ENCODE data around the gene CCN6. TPM values are rescaled to one million over a fixed set of nuclear protein-coding genes. Genes with fewer than 3 reads are reported as not detected.

The CCN6 gene
- total RNA-seq, 1 experiment from 2014 or later, result not detected

DNA sequence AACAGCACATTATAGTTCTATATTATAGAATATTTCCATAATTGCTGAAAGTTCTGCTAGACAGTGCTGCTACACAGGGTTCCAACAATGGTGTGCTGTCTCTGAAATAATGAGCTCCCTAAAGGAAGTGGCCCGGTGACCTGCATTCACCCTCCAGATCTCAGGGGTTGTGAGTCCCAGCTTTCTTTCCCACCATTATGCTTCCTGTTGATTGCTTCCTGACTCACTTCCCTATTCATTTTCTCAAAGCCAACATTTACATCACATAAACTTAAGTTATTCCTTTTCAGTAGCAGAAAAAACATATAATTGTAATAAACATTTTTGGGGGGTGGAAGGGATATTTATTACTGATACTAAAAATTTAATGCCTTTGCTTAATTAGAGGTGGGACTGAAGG is 12.9 kb upstream of the CCN6 start:
- no peaks in the 10 kb centered on the region for H3K27me3 Mint-ChIP-seq (ENCODE audit: insufficient read depth, unreplicated experiment)
- TF ChIP-seq, protein P1, sequence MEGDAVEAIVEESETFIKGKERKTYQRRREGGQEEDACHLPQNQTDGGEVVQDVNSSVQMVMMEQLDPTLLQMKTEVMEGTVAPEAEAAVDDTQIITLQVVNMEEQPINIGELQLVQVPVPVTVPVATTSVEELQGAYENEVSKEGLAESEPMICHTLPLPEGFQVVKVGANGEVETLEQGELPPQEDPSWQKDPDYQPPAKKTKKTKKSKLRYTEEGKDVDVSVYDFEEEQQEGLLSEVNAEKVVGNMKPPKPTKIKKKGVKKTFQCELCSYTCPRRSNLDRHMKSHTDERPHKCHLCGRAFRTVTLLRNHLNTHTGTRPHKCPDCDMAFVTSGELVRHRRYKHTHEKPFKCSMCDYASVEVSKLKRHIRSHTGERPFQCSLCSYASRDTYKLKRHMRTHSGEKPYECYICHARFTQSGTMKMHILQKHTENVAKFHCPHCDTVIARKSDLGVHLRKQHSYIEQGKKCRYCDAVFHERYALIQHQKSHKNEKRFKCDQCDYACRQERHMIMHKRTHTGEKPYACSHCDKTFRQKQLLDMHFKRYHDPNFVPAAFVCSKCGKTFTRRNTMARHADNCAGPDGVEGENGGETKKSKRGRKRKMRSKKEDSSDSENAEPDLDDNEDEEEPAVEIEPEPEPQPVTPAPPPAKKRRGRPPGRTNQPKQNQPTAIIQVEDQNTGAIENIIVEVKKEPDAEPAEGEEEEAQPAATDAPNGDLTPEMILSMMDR (IDR thresholded peaks at IDR 0.05; ENCODE audit: unreplicated experiment), result no peak
- no peak for DNase-seq (ENCODE audit: unreplicated experiment)
- H3K4me1 Mint-ChIP-seq (ENCODE audit: insufficient read depth, unreplicated experiment), result peaks cover 6% of the 10 kb centered on the region
- no peaks in the 10 kb centered on the region for H3K9me3 Mint-ChIP-seq (ENCODE audit: unreplicated experiment)
- no TSS peak for BruUV-seq (replicated peaks)
- POLR2A ChIA-PET, result no interaction called here
- H3K36me3 Mint-ChIP-seq (ENCODE audit: insufficient read depth, unreplicated experiment), result no peaks in the 10 kb centered on the region
- no peak overlapping the region for H3K27ac Mint-ChIP-seq (ENCODE audit: low read depth, unreplicated experiment)
- CTCF ChIA-PET, result interaction anchor here (0.6 to 6.5 kb wide), 15 partner anchors 9 to 1030 kb away, joined by 3 to 136 read pairs (median 4); a partner anchor contains a TSS
- intact Hi-C loops (cut with micrococcal nuclease), result loop anchor here (5.0 kb wide), 1 partner anchor 679 kb away; no protein-coding TSS in a partner anchor
- no peak overlapping the region for H3K4me3 Mint-ChIP-seq (ENCODE audit: unreplicated experiment)

DNA sequence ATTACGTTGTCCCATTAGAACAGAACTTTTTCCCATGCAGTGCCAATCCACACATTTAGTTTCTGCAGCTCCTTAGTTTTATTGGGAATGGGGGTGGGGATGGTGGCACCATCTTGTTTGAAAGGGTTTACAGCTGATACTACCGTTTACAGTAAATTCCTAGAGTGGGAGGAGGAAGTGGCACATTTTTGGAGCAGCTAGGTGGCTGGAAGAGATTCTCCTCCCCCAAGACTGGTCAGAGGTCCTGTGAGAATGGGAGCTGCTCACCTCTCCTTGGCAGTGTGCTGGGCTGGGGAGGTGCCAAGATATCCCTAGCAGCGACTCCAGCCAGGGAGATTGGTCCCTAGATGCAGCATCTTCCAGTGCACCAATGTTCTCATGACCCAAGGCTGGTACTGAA is 12.4 kb upstream of the CCN6 start:
- CTCF ChIA-PET, result interaction anchor here (0.6 to 6.5 kb wide), 32 partner anchors 9 to 1521 kb away, joined by 3 to 136 read pairs (median 4); partner anchors contain the start of gene CCN6
- no peak overlapping the region for H3K27ac Mint-ChIP-seq (ENCODE audit: low read depth, unreplicated experiment)

DNA sequence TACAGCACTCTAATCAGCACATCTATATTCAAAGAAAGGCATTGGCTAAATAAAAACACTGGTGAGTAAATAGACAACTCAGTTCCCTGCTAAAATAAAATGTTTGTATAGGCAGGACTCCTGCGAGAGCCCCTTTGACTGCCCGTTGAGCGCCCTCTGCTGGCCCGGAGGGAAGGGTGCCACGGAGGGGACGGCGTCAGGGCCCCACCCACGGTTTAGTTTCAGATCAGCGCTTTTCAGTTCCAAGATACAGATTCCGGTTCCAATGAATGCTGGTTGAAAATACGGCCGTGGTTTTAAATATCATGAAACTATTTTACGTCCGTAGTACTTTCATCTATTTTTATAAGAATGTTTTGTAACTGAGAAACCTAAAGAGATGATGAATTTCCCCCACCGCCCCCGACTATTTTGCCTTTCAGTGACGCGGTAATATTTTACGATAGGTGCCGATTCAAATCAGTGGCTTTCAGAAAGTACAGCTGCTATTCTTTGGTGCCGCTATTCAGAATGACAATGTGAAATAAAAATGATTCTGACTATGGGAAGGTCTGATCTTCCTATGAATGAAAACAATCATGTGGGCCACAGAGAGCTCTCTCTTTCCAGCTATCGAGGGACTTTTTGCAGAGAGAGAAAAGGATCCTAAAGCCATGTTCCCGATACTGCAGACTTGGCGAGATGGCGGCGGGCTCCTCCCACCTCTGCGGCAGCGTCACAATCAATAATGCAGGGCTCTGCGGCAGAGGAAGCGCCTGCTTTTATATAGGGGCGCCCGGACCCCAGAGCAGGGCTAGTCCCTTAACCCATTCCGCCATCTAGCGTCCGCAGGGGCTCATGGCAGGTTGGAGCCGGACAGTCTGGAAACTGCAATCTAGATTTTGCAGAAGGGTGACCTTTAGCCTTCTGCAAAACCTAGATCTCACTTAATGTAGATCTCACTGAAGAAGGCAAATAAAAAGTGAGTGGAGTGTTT is 10.6 kb upstream of the CCN6 start:
- TF ChIP-seq, protein P1 (IDR thresholded peaks at IDR 0.05; ENCODE audit: unreplicated experiment), result peak; percentile 95
- DNase-seq (ENCODE audit: unreplicated experiment), result peak; percentile 80
- Mint-ChIP-seq H3K4me1 (ENCODE audit: insufficient read depth, unreplicated experiment) (no peaks in the 10 kb centered on the region), H3K27me3 (ENCODE audit: insufficient read depth, unreplicated experiment) (no peaks in the 10 kb centered on the region), H3K9me3 (ENCODE audit: unreplicated experiment) (no peaks in the 10 kb centered on the region), H3K27ac (ENCODE audit: low read depth, unreplicated experiment) (peak overlapping the region; percentile 42), H3K36me3 (ENCODE audit: insufficient read depth, unreplicated experiment) (no peaks in the 10 kb centered on the region), H3K4me3 (ENCODE audit: unreplicated experiment) (peak overlapping the region; percentile 81)
- ChIA-PET CTCF (interaction anchor here (0.6 to 6.5 kb wide), 68 partner anchors 11 to 1983 kb away, joined by 3 to 136 read pairs (median 4); partner anchors contain the start of genes CCN6, FAM229B and TUBE1), POLR2A (interaction anchor here (0.7 to 1.4 kb wide), 4 partner anchors 48 to 1114 kb away, joined by 3 to 8 read pairs (median 4); no protein-coding TSS in a partner anchor)
- no TSS peak for BruUV-seq (replicated peaks)
- intact Hi-C loops (cut with micrococcal nuclease), result loop anchor here (1.0 to 5.0 kb wide), 11 partner anchors 33 to 1032 kb away; partner anchors contain the start of genes FYN and TRAF3IP2

More for the DNA sequence above, 12.4 kb upstream of the CCN6 start:
- Mint-ChIP-seq H3K9me3 (ENCODE audit: unreplicated experiment) (no peaks in the 10 kb centered on the region), H3K27me3 (ENCODE audit: insufficient read depth, unreplicated experiment) (no peaks in the 10 kb centered on the region), H3K4me1 (ENCODE audit: insufficient read depth, unreplicated experiment) (peaks cover 6% of the 10 kb centered on the region), H3K4me3 (ENCODE audit: unreplicated experiment) (no peak overlapping the region), H3K36me3 (ENCODE audit: insufficient read depth, unreplicated experiment) (no peaks in the 10 kb centered on the region)
- POLR2A ChIA-PET, result interaction anchor here (0.8 to 1.2 kb wide), 2 partner anchors 51 to 68 kb away, joined by 3 read pairs; no protein-coding TSS in a partner anchor
- BruUV-seq (replicated peaks), result no TSS peak
- no peak for DNase-seq (ENCODE audit: unreplicated experiment)
- TF ChIP-seq, protein P1 (IDR thresholded peaks at IDR 0.05; ENCODE audit: unreplicated experiment), result no peak
- intact Hi-C loops (cut with micrococcal nuclease), result loop anchor here (5.0 kb wide), 1 partner anchor 679 kb away; no protein-coding TSS in a partner anchor

DNA sequence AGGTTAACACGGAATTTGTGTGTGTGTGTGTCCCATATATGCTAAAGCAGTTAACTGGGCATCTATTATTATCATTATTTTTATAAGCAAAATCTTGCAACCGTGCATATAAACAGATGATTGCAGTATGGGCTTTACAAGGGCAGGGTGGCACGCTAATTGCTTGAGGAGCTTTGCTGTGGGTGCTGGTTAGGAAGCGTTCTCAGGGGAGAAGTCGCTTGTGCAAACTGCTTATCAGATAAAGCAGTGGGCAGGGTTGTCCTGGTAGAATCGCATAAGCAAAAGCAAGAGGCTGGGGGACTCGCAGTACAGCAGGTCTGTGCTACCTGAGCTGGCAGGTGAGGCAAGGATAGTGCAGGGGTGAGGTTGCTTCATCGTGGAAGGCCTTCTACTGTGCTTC is 9.7 kb upstream of the CCN6 start:
- intact Hi-C loops (cut with micrococcal nuclease), result loop anchor here (5.0 kb wide), 1 partner anchor 682 kb away; no protein-coding TSS in a partner anchor
- no TSS peak for BruUV-seq (replicated peaks)
- DNase-seq (ENCODE audit: unreplicated experiment), result no peak
- H3K27me3 Mint-ChIP-seq (ENCODE audit: insufficient read depth, unreplicated experiment), result no peaks in the 10 kb centered on the region
- no peak overlapping the region for H3K27ac Mint-ChIP-seq (ENCODE audit: low read depth, unreplicated experiment)
- CTCF ChIA-PET, result interaction anchor here (0.6 to 6.4 kb wide), 30 partner anchors 10 to 1883 kb away, joined by 3 to 136 read pairs (median 4); partner anchors contain the start of gene CCN6
- no peaks in the 10 kb centered on the region for H3K36me3 Mint-ChIP-seq (ENCODE audit: insufficient read depth, unreplicated experiment)
- POLR2A ChIA-PET, result no interaction called here
- TF ChIP-seq, protein P1 (IDR thresholded peaks at IDR 0.05; ENCODE audit: unreplicated experiment), result no peak
- no peaks in the 10 kb centered on the region for H3K4me1 Mint-ChIP-seq (ENCODE audit: insufficient read depth, unreplicated experiment)
- no peaks in the 10 kb centered on the region for H3K9me3 Mint-ChIP-seq (ENCODE audit: unreplicated experiment)
- no peak overlapping the region for H3K4me3 Mint-ChIP-seq (ENCODE audit: unreplicated experiment)
